ENCODE results near the gene COL1A2.

The COL1A2 gene

GRCh38 chr7:94406696-94407095 lies 12.0 kb downstream of the COL1A2 start:
- Histone ChIP-seq H3K4me3 (ENCODE audit: low read length in 2 of 2) (no peak overlapping the region), H3K36me3 (ENCODE audit: control insufficient read depth in 2 of 2, insufficient read depth in 2 of 2, low read length in 2 of 2) (peaks cover 81 to 84% of the 10 kb centered on the region in 2 donors), H3K27ac (ENCODE audit: low read length) (no peak overlapping the region), H3K27me3 (ENCODE audit: control insufficient read depth in 1 of 2, insufficient read depth in 2 of 2, low read length in 2 of 2) (no peaks in the 10 kb centered on the region), H3K9ac (ENCODE audit: low read length in 2 of 2) (no peak overlapping the region), H3K4me1 (ENCODE audit: control insufficient read depth, insufficient read depth, low read length) (peaks cover 2% of the 10 kb centered on the region), H3K9me3 (ENCODE audit: control insufficient read depth in 2 of 2, low read length in 2 of 2) (no peaks in the 10 kb centered on the region)

GRCh38 chr7:94409200-94409948 lies 14.7 kb downstream of the COL1A2 start:
- Histone ChIP-seq H3K4me3 (ENCODE audit: low read length in 2 of 2) (no peak overlapping the region), H3K9ac (ENCODE audit: low read length in 2 of 2) (no peak overlapping the region), H3K4me1 (ENCODE audit: control insufficient read depth, insufficient read depth, low read length) (peaks cover 1% of the 10 kb centered on the region), H3K27ac (ENCODE audit: low read length) (no peak overlapping the region), H3K36me3 (ENCODE audit: control insufficient read depth in 2 of 2, insufficient read depth in 2 of 2, low read length in 2 of 2) (peaks cover 85 to 90% of the 10 kb centered on the region in 2 donors), H3K27me3 (ENCODE audit: control insufficient read depth in 1 of 2, insufficient read depth in 2 of 2, low read length in 2 of 2) (no peaks in the 10 kb centered on the region), H3K9me3 (ENCODE audit: control insufficient read depth in 2 of 2, low read length in 2 of 2) (no peaks in the 10 kb centered on the region)

- Histone ChIP-seq H3K27ac (ENCODE audit: low read length) (no peak overlapping the region), H3K4me1 (ENCODE audit: control insufficient read depth, insufficient read depth, low read length) (no peaks in the 10 kb centered on the region), H3K36me3 (ENCODE audit: control insufficient read depth in 2 of 2, insufficient read depth in 2 of 2, low read length in 2 of 2) (peaks cover 76 to 86% of the 10 kb centered on the region in 2 donors)
Observed at GRCh38 chr7:94410413-94411187, 15.9 kb downstream of the COL1A2 start.

GRCh38 chr7:94411188-94411466 lies 16.4 kb downstream of the COL1A2 start:
- Histone ChIP-seq H3K27me3 (ENCODE audit: control insufficient read depth in 1 of 2, insufficient read depth in 2 of 2, low read length in 2 of 2) (no peaks in the 10 kb centered on the region), H3K9ac (ENCODE audit: low read length in 2 of 2) (no peak overlapping the region), H3K27ac (ENCODE audit: low read length) (no peak overlapping the region), H3K4me1 (ENCODE audit: control insufficient read depth, insufficient read depth, low read length) (no peaks in the 10 kb centered on the region), H3K4me3 (ENCODE audit: low read length in 2 of 2) (no peak overlapping the region), H3K36me3 (ENCODE audit: control insufficient read depth in 2 of 2, insufficient read depth in 2 of 2, low read length in 2 of 2) (peaks cover 76 to 82% of the 10 kb centered on the region in 2 donors), H3K9me3 (ENCODE audit: control insufficient read depth in 2 of 2, low read length in 2 of 2) (no peaks in the 10 kb centered on the region)

More at GRCh38 chr7:94410413-94411187, 15.9 kb downstream of the COL1A2 start:
- H3K9ac ChIP-seq (ENCODE audit: low read length in 2 of 2): no peak overlapping the region
- H3K9me3 ChIP-seq (ENCODE audit: control insufficient read depth in 2 of 2, low read length in 2 of 2): no peaks in the 10 kb centered on the region
- H3K4me3 ChIP-seq (ENCODE audit: low read length in 2 of 2): no peak overlapping the region
- no peaks in the 10 kb centered on the region for H3K27me3 ChIP-seq (ENCODE audit: control insufficient read depth in 1 of 2, insufficient read depth in 2 of 2, low read length in 2 of 2)

GRCh38 chr7:94412762-94413322 lies 18.1 kb downstream of the COL1A2 start:
- Histone ChIP-seq H3K27me3 (ENCODE audit: control insufficient read depth in 1 of 2, insufficient read depth in 2 of 2, low read length in 2 of 2) (no peaks in the 10 kb centered on the region), H3K9me3 (ENCODE audit: control insufficient read depth in 2 of 2, low read length in 2 of 2) (no peaks in the 10 kb centered on the region), H3K36me3 (ENCODE audit: control insufficient read depth in 2 of 2, insufficient read depth in 2 of 2, low read length in 2 of 2) (peaks cover 78 to 85% of the 10 kb centered on the region in 2 donors), H3K27ac (ENCODE audit: low read length) (no peak overlapping the region), H3K9ac (ENCODE audit: low read length in 2 of 2) (no peak overlapping the region), H3K4me1 (ENCODE audit: control insufficient read depth, insufficient read depth, low read length) (no peaks in the 10 kb centered on the region), H3K4me3 (ENCODE audit: low read length in 2 of 2) (no peak overlapping the region)

- Histone ChIP-seq H3K27ac (ENCODE audit: low read length) (no peak overlapping the region), H3K27me3 (ENCODE audit: control insufficient read depth in 1 of 2, insufficient read depth in 2 of 2, low read length in 2 of 2) (no peaks in the 10 kb centered on the region), H3K9me3 (ENCODE audit: control insufficient read depth in 2 of 2, low read length in 2 of 2) (no peaks in the 10 kb centered on the region), H3K4me3 (ENCODE audit: low read length in 2 of 2) (no peak overlapping the region), H3K36me3 (ENCODE audit: control insufficient read depth in 2 of 2, insufficient read depth in 2 of 2, low read length in 2 of 2) (peaks cover 75 to 80% of the 10 kb centered on the region in 2 donors), H3K4me1 (ENCODE audit: control insufficient read depth, insufficient read depth, low read length) (no peaks in the 10 kb centered on the region), H3K9ac (ENCODE audit: low read length in 2 of 2) (no peak overlapping the region)
Observed at GRCh38 chr7:94414481-94414880, 19.8 kb downstream of the COL1A2 start.

- H3K27me3 ChIP-seq (ENCODE audit: control insufficient read depth in 1 of 2, insufficient read depth in 2 of 2, low read length in 2 of 2): no peaks in the 10 kb centered on the region
- H3K36me3 ChIP-seq (ENCODE audit: control insufficient read depth in 2 of 2, insufficient read depth in 2 of 2, low read length in 2 of 2): peaks cover 76 to 81% of the 10 kb centered on the region in 2 donors
- no peak overlapping the region for H3K27ac ChIP-seq (ENCODE audit: low read length)
- no peaks in the 10 kb centered on the region for H3K4me1 ChIP-seq (ENCODE audit: control insufficient read depth, insufficient read depth, low read length)
- no peaks in the 10 kb centered on the region for H3K9me3 ChIP-seq (ENCODE audit: control insufficient read depth in 2 of 2, low read length in 2 of 2)
- no peak overlapping the region for H3K4me3 ChIP-seq (ENCODE audit: low read length in 2 of 2)
- H3K9ac ChIP-seq (ENCODE audit: low read length in 2 of 2): no peak overlapping the region
Observed at GRCh38 chr7:94414980-94415379, 20.3 kb downstream of the COL1A2 start.

GRCh38 chr7:94417306-94417705 lies 22.6 kb downstream of the COL1A2 start:
- Histone ChIP-seq H3K4me3 (ENCODE audit: low read length in 2 of 2) (no peak overlapping the region), H3K4me1 (ENCODE audit: control insufficient read depth, insufficient read depth, low read length) (no peaks in the 10 kb centered on the region), H3K9ac (ENCODE audit: low read length in 2 of 2) (no peak overlapping the region), H3K9me3 (ENCODE audit: control insufficient read depth in 2 of 2, low read length in 2 of 2) (no peaks in the 10 kb centered on the region), H3K36me3 (ENCODE audit: control insufficient read depth in 2 of 2, insufficient read depth in 2 of 2, low read length in 2 of 2) (peaks cover 74 to 80% of the 10 kb centered on the region in 2 donors), H3K27me3 (ENCODE audit: control insufficient read depth in 1 of 2, insufficient read depth in 2 of 2, low read length in 2 of 2) (no peaks in the 10 kb centered on the region), H3K27ac (ENCODE audit: low read length) (no peak overlapping the region)

GRCh38 chr7:94417901-94418300 lies 23.2 kb downstream of the COL1A2 start:
- H3K36me3 ChIP-seq (ENCODE audit: control insufficient read depth in 2 of 2, insufficient read depth in 2 of 2, low read length in 2 of 2): peaks cover 74 to 79% of the 10 kb centered on the region in 2 donors
- H3K4me3 ChIP-seq (ENCODE audit: low read length in 2 of 2): no peak overlapping the region
- no peak overlapping the region for H3K9ac ChIP-seq (ENCODE audit: low read length in 2 of 2)
- H3K27me3 ChIP-seq (ENCODE audit: control insufficient read depth in 1 of 2, insufficient read depth in 2 of 2, low read length in 2 of 2): no peaks in the 10 kb centered on the region
- no peaks in the 10 kb centered on the region for H3K9me3 ChIP-seq (ENCODE audit: control insufficient read depth in 2 of 2, low read length in 2 of 2)
- no peaks in the 10 kb centered on the region for H3K4me1 ChIP-seq (ENCODE audit: control insufficient read depth, insufficient read depth, low read length)
- H3K27ac ChIP-seq (ENCODE audit: low read length): no peak overlapping the region

- no peak overlapping the region for H3K9ac ChIP-seq (ENCODE audit: low read length in 2 of 2)
- no peaks in the 10 kb centered on the region for H3K4me1 ChIP-seq (ENCODE audit: control insufficient read depth, insufficient read depth, low read length)
- H3K27me3 ChIP-seq (ENCODE audit: control insufficient read depth in 1 of 2, insufficient read depth in 2 of 2, low read length in 2 of 2): no peaks in the 10 kb centered on the region
- peaks cover 74 to 78% of the 10 kb centered on the region in 2 donors for H3K36me3 ChIP-seq (ENCODE audit: control insufficient read depth in 2 of 2, insufficient read depth in 2 of 2, low read length in 2 of 2)
- H3K4me3 ChIP-seq (ENCODE audit: low read length in 2 of 2): no peak overlapping the region
- H3K27ac ChIP-seq (ENCODE audit: low read length): no peak overlapping the region
- H3K9me3 ChIP-seq (ENCODE audit: control insufficient read depth in 2 of 2, low read length in 2 of 2): no peaks in the 10 kb centered on the region
Observed at GRCh38 chr7:94418851-94419250, 24.2 kb downstream of the COL1A2 start.

- no peak overlapping the region for H3K9ac ChIP-seq (ENCODE audit: low read length in 2 of 2)
- H3K27me3 ChIP-seq (ENCODE audit: control insufficient read depth in 1 of 2, insufficient read depth in 2 of 2, low read length in 2 of 2): no peaks in the 10 kb centered on the region
- H3K9me3 ChIP-seq (ENCODE audit: control insufficient read depth in 2 of 2, low read length in 2 of 2): no peaks in the 10 kb centered on the region
- no peak overlapping the region for H3K4me3 ChIP-seq (ENCODE audit: low read length in 2 of 2)
- peaks cover 81% of the 10 kb centered on the region in 2 donors for H3K36me3 ChIP-seq (ENCODE audit: control insufficient read depth in 2 of 2, insufficient read depth in 2 of 2, low read length in 2 of 2)
- H3K4me1 ChIP-seq (ENCODE audit: control insufficient read depth, insufficient read depth, low read length): no peaks in the 10 kb centered on the region
- no peak overlapping the region for H3K27ac ChIP-seq (ENCODE audit: low read length)
Observed at GRCh38 chr7:94420328-94420727, 25.6 kb downstream of the COL1A2 start.

Data from stomach smooth muscle (tissue), 2 donors.